ENCODE measurements around the gene NIPAL3. TPM values are rescaled to one million over a fixed set of nuclear protein-coding genes. Genes with fewer than 3 reads are reported as not detected.
A peak's percentile ranks its signal among the peaks of the same experiment; 100 is the strongest.

The NIPAL3 gene
- total RNA-seq, 1 donor from 2014 or later = 29.3 TPM

GRCh38 chr1:24382165-24382577, 33.4 kb upstream of the NIPAL3 start:
- no peak overlapping the region for H3K27ac Mint-ChIP-seq (ENCODE audit: unreplicated experiment)

GRCh38 chr1:24383381-24383940, 32.1 kb upstream of the NIPAL3 start:
- DNase-seq (ENCODE audit: low spot score) = no peak
- H3K4me1 Mint-ChIP-seq (ENCODE audit: low read depth) = peaks cover 21% of the 10 kb centered on the region

More at GRCh38 chr1:24382165-24382577, 33.4 kb upstream of the NIPAL3 start:
- no peak for TF ChIP-seq CTCF (IDR thresholded peaks at IDR 0.05)
- H3K36me3 Mint-ChIP-seq (ENCODE audit: low read depth) = peaks cover 5% of the 10 kb centered on the region
- DNase-seq (ENCODE audit: low spot score) = no peak
- H3K4me3 Mint-ChIP-seq (ENCODE audit: unreplicated experiment) = no peak overlapping the region
- no peaks in the 10 kb centered on the region for H3K9me3 Mint-ChIP-seq (ENCODE audit: low read depth)
- H3K27me3 Mint-ChIP-seq (ENCODE audit: low read depth) = no peaks in the 10 kb centered on the region
- H3K4me1 Mint-ChIP-seq (ENCODE audit: low read depth) = peaks cover 21% of the 10 kb centered on the region

GRCh38 chr1:24384251-24385090, 31.1 kb upstream of the NIPAL3 start:
- Mint-ChIP-seq H3K4me3 (ENCODE audit: unreplicated experiment) (no peak overlapping the region), H3K27me3 (ENCODE audit: low read depth) (no peaks in the 10 kb centered on the region), H3K36me3 (ENCODE audit: low read depth) (peaks cover 2% of the 10 kb centered on the region), H3K27ac (ENCODE audit: unreplicated experiment) (peak overlapping the region; percentile 36), H3K4me1 (ENCODE audit: low read depth) (peaks cover 21% of the 10 kb centered on the region), H3K9me3 (ENCODE audit: low read depth) (no peaks in the 10 kb centered on the region)
- no peak for TF ChIP-seq CTCF (IDR thresholded peaks at IDR 0.05)
- no peak for DNase-seq (ENCODE audit: low spot score)

More at GRCh38 chr1:24383381-24383940, 32.1 kb upstream of the NIPAL3 start:
- Mint-ChIP-seq H3K36me3 (ENCODE audit: low read depth) (peaks cover 2% of the 10 kb centered on the region), H3K27me3 (ENCODE audit: low read depth) (no peaks in the 10 kb centered on the region), H3K4me3 (ENCODE audit: unreplicated experiment) (no peak overlapping the region), H3K9me3 (ENCODE audit: low read depth) (no peaks in the 10 kb centered on the region), H3K27ac (ENCODE audit: unreplicated experiment) (no peak overlapping the region)
- no peak for TF ChIP-seq CTCF (IDR thresholded peaks at IDR 0.05)

GRCh38 chr1:24385160-24385940, 30.3 kb upstream of the NIPAL3 start:
- H3K27ac Mint-ChIP-seq (ENCODE audit: unreplicated experiment) = no peak overlapping the region
- no peak for DNase-seq (ENCODE audit: low spot score)
- peaks cover 3% of the 10 kb centered on the region for H3K36me3 Mint-ChIP-seq (ENCODE audit: low read depth)
- H3K4me1 Mint-ChIP-seq (ENCODE audit: low read depth) = peaks cover 21% of the 10 kb centered on the region
- peak; percentile 62 for TF ChIP-seq CTCF (IDR thresholded peaks at IDR 0.05)
- no peaks in the 10 kb centered on the region for H3K27me3 Mint-ChIP-seq (ENCODE audit: low read depth)
- H3K9me3 Mint-ChIP-seq (ENCODE audit: low read depth) = no peaks in the 10 kb centered on the region
- H3K4me3 Mint-ChIP-seq (ENCODE audit: unreplicated experiment) = no peak overlapping the region

- Mint-ChIP-seq H3K36me3 (ENCODE audit: low read depth) (peaks cover 3% of the 10 kb centered on the region), H3K4me1 (ENCODE audit: low read depth) (peaks cover 23% of the 10 kb centered on the region), H3K27ac (ENCODE audit: unreplicated experiment) (no peak overlapping the region), H3K4me3 (ENCODE audit: unreplicated experiment) (no peak overlapping the region), H3K27me3 (ENCODE audit: low read depth) (no peaks in the 10 kb centered on the region), H3K9me3 (ENCODE audit: low read depth) (no peaks in the 10 kb centered on the region)
- no peak for TF ChIP-seq CTCF (IDR thresholded peaks at IDR 0.05)
- peak; percentile 39 for DNase-seq (ENCODE audit: low spot score)
Observed at GRCh38 chr1:24386241-24386640, 29.4 kb upstream of the NIPAL3 start.

Measured in chondrocyte (in vitro differentiated cells).